HT-29 (cell line): Measurements from ENCODE around the gene MRAS. TPM values are rescaled to one million over a fixed set of nuclear protein-coding genes. Genes with fewer than 3 reads are reported as not detected.

Source experiments
- DNase-seq: peaks from one replicate; pipeline ENCODE4 v3.0.0-alpha.2; 2015; ENCODE audit warnings: low spot score
- total RNA-seq: library from RNA; depleted of rRNA; stranded (reverse); fragments of >200 nt; shearing (Covaris generic); gene quantifications from 2 replicates; pipeline ENCODE4 v1.2.3, GENCODE V29; 2014

The MRAS gene
- total RNA-seq, 1 experiment from 2014 or later: 1.3 TPM

DNA sequence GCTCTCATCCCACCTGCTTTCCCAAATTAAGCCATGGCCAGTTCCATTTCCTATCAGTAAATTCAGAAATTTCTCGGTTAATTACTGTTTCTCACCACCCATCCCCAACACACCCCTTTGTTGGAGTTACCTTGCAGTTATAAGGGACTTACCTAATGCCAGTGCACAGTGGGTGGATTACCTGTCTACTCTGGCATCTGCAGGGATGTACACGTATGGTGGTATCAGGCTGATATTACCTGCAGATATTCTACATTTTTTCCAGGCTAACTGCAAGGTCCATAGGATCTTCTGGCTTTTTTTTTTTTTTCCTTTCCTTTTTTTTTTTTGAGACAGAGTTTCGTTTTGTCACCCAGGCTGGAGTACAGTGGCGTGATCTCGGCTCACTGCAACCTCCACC is 7.9 kb upstream of the MRAS start:
- DNase-seq: no peak

DNA sequence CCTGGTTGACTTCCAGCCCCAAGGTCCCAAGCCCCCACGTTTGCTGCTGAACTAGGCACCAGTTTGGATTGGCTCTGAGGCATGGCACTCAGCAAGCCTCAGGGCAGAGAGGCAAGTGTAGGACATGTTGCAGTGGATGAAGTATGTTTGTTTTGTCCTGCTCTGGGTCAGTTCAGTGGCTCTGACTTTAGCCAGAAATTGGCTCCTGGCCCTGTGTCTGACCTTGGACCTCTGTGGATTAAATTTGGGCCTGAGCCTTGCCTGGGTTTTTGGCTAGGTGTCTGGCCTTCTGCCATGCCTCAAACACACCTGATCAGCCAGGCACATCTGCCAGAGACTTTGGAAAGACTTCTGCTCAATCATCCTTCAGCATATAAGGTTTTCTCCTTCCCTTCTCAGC is 3.6 kb upstream of the MRAS start:
- no peak for DNase-seq

DNA sequence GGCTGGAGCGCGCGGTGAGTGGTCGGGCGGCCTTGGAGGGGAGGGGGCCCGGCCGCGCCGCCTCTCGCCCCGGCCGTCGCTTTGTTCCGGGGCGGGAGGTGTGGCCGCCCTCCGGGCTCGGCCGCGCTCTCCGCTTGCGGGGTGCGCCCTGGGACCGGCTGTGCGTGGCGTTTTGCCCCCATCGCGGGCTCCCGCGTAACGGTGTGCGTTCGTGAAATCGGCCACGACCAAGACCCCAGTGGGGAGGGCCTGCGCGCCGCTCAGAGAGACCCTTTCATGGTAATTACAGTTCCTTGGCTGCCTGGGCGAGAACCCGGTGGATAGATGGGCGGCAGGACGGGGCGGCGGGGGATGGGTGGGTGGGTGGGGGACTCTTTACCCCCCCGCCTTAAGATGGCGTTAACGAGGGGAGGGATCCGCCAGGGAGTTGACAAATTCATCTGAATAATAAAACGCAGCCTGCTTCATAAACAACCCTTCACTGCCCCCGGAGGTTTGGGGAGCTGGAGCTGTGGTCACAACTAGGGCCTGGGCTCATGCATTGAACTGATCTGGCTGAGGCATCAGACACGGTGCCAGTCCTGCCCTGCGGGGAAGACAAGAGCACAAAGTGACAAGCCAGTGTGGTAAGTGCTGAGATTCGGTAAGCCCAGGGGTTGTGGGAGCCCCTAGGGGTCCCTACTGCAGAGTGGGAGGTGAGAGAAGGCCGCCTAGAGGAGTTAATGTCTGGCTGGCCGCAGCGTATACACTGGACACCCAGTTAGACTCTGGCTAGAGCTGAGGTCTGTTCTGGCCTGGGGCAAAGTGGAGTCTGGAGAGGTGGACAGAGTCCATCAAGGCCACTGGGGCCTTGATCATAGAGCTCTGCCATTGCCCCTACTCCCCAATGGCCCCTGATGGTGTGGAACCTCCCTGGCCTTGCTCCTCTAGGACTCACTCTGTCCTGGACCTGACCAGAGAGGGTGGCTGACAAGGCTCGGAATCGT is 668 bp downstream of the MRAS start:
- no peak for DNase-seq

DNA sequence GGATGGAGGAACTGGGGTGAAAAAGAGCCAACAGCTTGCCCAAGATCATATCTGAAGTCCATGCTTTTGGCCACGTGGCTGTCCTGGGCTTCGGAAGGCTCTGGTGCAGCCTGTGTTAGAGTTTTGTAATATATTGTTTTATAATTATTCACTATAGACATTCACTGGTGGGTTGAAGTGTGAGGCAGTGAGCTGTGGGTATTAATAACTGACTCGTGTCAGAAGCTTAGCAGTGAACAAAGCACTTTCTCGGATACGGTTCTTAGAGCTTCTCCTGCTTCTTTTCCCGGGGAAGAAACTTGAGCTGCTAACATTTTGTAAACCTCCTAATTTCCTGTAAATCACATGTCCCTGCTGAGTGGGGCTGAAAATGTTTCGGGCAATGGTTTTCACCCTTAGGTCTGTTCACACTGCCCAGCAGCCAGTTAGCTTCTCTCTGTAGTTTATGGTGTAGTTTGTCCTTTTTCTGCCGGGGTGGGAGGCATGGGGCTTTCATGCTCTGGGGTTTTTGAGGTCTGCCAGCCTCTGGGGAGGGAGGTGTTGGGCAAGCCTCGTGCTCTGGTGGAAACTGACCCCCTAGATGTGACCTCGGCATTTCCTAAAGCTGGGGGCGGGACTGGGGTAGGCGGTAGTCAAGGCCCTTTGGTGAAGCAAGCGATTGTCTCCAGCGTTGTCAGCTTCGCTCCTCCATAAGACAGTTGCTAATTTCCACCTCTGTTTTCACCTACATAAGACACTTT is 1.7 kb downstream of the MRAS start:
- DNase-seq: no peak

DNA sequence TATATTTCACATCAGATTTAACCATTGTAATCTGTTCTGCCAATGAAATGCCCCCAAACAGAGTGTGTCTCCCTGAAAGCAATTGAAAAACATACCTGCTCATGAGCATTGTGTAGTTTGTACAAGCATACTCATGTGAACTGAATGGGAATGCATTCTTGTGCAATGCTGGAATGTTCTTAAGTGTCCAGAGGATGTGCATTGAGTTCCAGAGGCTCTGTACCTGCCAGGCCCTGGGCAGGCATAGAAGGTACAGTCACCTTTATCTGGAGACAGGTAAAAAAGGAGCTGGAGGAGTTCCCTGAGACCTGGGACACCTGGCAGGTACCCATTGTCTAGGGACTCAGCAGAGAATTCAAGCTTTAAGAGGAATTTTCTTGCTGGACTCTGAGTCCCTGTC is 2.8 kb downstream of the MRAS start:
- DNase-seq: no peak

DNA sequence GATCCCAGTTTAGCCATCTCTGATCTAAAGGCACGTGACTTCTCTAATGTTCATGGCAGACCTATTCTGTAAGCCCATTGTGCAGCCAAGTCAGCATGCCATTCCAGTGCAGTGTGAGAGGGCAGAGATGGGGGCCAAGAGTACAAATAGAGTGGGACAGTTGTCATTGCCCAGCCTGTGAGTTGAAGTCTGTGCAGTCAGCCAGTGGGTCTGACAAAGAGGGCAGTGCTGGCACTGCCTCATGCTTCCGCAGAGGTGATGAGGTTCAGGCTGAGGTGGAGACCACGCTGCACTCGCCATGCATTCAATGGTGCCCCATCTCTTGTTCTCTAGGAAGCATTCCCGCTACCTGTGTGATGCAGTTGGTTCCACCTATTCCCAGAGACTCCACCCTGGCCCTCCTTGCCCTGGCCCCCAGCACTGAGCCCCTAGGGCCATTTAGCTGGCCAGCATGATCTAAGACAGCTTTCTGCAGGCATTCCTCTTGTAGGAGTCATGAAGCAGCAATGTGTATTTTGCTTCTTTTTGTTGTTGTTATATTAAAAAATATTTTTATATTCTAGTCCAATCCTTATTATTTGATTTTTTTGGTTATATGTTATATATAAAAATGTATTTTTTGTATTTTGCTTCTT is 3.7 kb downstream of the MRAS start:
- DNase-seq: no peak

DNA sequence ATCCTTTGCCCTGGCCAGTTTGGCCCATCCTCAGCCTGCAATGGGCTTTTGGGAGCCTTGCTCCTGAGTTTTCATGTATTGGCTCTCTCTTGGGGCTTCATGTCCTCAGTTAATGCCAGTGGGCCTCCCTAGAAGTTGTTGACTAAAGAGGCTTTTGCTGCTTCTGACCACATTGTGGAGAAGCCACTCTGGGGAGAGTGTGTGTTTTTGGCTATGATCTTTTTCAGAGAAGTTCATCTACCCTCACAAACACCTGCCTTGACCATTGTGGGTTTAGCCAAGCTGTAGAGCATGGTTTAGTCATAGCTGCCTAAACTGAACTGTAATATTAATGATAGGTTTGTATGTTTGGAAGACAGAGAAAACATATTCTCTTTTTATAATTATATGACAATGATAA is 6.0 kb downstream of the MRAS start:
- DNase-seq: no peak

DNA sequence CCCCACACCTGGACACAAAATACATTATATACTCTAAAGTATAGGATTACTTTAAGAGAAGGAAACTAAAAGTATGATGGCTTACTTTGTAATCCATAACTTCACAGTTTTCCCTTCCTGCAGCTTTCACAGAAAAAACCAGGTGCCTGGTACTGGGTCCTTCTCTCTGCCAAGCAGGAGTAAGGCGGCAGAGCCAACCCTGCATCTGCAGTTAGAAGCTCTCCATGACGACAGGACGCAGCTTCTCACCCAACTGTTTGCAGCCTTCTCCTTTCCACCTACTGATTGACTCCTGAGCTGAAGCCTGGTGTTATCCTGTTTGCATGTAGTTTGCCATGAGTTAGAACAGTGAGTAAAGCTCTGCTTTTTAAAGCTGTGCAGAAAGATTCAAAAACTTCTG is 6.7 kb downstream of the MRAS start:
- DNase-seq: no peak

DNA sequence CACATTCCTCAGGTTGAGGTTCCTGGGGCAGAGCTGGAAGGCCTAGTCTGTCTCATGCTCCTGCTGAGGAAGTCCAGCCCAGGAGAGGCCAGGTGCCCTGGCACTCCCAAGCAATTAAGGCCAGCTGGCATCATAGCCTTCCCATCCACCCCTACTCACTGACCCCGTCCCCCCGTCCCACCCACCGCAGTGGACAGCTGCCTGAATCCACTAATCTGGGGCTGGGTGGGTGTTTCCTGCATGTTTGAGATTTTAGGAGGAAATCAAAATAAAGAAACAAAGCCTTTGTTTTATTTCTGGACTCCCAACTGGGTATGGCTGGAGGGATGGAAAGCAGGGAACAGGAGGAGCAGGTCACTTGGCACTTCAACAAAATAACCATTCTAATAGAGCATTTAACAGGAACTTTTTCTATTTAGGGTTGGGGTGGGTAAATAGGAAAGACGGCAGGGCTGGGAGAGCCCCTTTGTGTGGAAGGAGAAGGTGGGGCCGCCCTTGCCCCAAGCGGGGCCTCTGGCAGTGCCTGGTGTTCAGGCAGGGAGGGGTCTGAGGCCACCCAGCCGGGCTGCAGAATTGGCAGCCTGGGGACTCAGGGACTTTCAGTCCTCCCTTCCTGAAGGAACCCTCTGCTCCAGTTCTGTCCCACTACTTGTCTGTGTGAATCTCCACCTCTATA is 8.5 kb downstream of the MRAS start:
- DNase-seq: peak; percentile 50

DNA sequence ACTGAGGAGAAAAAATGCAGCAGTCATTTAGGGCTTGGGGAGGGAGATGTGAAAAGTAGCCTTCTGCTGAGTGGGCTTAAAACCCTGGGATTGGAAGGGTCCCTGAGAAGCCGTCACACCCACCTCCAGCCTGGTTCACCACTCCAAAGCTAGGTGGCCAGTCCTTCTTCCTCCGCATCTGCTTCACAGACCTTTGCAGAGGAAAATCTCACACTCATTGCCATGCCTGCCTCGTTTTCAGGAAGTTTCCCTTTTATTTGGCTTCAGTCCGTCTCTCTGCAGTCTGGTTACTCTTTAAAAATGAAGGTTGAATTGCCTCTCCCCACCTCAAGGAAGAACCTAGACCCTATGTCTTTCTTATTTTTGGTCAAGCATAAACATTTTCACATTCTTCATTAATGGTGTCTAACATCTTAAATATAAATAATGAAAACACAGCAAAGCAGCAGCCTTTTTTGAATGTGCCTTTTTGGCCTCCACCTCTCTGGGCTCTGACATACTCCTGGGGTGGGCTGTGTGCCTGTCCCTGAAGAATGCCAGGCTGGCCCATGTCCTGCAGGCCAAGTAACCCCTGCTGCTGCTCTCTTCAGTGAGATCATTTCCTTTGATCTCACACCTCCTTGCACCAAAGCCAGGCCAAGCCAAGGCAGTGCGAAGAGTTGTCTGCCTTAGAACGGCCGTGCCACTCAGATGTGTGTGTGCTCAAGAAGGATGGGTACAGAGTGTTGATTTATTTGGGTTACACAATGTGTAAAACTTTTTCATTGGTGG is 11.0 kb downstream of the MRAS start:
- no peak for DNase-seq

DNA sequence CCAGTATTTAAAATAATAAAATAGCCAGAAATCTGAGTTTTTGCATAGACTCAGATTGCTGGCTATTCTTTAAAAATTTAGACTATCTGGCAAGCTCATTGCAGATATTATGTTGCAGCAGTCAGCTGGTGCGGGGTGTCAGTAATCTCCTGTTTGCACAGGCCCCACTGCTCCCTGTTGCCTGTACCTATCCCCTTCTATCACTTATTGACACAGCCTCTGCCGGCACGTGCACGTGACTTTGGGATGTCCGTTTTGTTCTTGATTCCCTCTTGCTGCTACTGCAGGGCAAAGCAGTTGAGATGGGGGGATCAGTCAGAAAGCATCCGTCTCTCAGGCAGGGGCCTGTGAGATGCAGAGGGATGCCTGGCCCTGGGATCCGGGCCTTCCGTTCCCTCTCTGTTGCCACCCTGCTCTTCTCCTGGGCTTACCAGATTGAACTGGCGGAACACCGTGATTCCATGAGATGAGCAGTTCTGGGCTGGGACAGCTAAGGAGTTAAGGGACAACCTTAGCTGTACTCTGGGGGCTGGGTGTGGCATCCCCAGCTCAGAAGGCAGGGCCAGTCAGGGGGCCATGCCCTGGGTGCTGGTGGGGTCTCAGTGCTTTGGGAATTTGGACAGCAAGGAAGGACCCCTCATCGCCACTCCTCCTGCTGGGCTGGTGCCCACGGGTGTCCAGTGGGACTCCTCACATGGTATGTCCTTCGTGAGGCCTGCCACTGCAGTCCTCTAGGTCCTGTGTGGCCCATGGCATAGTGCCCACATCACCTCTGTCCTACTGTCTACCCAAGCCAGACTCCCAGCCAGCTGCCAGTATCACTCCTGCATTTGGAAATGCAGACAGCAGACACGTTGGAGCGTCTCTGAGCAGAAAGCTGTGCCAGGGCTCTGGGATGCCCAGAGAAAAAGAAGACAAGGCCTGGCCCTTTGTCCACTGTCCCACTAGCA is 11.8 kb downstream of the MRAS start:
- DNase-seq: no peak

DNA sequence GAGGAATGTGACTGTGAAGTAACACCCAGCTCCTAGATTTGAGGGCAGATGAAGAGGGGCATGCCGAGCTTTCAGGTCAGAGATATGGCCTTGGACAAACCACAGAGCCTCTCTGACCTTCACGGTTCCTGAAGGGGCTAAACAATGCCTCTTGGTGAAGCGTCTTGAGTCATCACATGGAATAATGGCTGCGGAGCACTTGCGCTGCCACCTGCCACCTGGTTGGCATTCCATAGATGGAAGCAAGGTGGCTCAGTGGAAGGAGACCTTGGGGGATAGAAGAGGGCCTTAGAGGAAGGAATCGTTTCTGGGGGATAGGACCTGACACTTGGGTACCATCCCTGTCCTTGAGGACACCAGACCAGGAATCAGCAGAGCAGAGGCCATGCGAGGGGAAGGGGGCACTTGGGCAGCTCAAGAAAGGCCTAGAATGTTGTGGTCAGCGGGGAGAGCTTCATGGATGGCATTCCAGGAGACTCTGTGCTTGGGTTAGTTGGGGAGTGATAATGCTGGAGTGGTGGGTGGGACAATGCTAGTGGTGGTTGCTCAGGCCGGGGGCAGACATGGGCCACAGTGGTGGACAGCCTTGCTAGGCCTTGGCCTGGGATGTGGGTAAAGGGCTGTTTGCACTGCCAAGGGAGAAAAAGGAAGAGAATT is 12.6 kb downstream of the MRAS start:
- no peak for DNase-seq

DNA sequence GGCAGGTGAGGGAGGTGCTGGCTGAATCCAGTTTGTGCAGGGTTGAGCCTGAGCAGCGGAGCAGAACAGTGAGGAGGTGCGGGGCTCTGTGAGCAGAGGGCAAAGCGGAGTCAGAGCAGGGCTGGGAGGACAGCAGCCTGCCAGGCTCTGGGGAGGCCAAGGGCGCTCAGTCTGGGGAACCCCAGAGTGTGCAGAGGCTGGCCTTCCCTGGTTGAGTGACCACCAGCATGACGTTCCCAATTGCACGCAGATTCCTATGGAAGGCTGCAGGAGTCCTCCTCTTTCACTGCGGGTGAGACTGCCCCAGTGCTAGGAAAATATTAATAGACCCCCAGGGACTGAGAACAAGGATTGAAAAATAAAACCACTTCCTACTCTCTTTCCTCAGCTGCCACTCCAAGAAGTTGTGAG is 13.2 kb downstream of the MRAS start:
- no peak for DNase-seq

DNA sequence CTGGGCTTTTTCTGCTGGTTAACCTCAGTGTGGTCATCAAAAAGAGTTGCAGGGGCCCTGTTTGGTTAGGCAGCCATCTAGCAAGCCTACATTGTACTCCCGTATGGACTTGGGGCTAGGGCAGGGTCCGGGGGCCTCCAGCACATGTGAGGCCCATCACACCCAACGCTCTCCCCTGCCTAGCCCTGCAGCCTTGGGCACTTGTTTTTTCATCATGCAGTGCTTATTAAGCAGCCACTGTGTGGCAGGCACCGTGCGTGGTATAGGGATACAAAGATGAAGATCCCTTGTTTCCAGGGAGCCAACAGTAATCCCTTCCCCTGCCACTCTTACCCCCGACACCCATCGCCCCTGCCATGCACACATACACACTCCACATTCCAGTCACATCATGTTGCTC is 14.2 kb downstream of the MRAS start:
- no peak for DNase-seq

DNA sequence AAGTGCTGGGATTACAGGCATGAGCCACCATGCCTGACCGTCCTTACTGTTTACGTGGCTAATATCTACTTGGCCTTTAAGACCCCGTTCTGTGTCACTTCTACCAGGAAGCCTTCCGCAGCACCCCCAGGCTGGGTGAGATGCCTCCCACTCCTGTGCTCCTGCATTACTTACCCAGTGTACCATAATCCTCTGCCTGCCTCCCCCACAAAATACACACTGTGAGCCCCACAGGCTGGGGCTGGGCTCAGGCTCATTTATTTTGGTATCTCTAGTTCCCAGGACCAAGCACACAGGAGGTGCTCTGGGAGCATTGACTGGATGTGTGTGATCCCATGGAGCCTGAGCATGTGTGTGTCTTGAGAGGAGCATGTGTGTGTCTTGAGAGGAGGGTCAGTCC is 14.9 kb downstream of the MRAS start:
- DNase-seq: no peak

DNA sequence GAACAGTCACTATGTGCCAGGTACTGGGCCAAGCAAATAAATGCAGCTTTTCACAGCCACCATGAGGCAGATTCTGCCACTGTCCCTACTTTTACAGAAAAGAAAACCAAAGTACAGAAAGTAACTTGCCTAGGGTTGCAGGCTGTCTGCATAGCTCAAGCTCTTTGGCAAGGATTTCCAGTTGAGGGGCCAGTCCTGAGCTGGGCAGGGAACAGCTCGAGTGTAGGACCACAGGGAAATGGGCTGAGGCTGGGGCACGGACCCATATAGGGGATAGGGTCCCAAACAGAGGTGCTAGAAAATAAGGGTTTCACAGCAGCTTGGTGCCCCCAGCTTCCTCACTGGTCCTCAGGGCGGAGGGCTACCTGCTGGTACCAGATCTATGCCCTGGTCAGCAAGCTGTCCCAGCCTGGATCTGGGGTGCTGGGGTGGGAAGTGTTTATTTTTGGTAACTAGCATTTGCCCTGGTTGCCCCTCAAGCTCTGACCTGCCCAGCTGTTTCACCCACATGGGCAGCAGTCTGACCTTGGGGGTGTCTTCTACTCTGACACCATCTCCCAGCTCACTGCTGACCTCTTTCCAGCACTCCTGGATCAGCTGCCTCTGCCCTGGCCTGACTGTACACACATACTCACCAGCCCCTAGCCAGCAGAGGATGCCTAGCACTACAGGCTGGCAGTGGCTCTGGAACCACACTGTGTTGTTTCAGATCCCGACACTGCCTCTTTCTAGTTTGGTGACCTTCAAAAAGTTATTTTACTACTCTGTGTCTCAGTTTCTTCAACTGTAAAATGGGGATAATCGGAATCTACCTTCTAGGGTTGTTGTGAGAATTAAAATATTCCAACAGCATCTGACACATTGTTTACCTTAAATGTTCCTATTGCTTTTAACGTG is 16.2 kb downstream of the MRAS start:
- no peak for DNase-seq

DNA sequence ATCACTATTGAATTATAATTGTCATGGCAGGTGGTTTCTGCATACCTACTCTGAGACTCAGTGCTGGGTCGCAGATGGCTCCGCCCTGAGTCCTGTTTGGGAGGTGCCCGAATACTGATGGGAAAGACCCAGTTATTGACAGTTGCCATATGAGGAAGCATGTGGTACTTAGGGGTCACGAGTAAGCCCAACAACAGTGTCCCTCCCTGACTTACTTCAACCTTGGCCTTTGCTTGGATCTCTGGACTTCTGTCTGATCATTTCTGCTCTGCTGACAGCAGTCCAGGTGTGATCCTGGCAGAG is 16.8 kb downstream of the MRAS start:
- no peak for DNase-seq

DNA sequence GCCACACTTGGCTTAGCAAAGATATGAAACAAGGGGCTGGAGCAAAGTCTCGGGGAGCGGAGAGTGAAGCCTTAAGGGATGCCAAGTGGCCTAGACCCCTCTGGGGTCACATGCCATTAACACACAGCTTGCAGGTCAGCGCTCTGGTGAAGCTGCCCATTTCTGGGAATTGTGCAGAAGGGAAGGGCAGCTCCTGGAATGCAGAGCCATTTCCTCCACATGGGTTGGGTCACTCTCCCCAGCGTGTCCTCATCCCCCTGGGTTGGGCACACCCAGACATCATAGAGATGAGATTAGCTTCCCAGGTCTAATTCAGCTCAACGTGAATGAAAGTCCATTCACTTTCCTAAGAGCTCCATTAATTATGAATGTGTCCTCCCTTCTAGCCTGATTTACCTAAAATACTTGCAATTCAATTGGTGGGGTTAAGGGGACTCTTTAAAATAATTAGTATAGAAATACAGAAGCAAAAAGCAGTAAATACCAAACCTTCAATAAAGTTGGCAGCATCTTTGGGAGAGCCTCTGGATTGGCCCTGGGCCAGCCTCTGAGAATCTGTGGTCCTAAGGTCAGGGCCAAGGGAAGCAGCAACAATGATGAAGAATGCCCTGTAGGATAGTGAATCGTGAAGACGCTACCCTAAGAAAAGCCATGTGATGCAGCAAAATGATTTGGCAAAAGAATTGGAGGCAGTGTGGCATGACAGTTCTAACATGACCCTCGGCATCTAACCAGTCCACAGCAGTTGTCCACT is 17.8 kb downstream of the MRAS start:
- no peak for DNase-seq
